HepG2 (cell line): ENCODE measurements around the gene MAP2K2. TPM values are rescaled to one million over a fixed set of nuclear protein-coding genes. Genes with fewer than 3 reads are reported as not detected.

Experiments
- AHR ChIP-seq: IDR thresholded peaks from 2 replicates; pipeline ENCODE4 v1.6.1; 2018; ENCODE audit warnings: missing genetic modification reagents, missing compliant biosample characterization
- ASH2L ChIP-seq: fragments of 300-600, 200-600 bp; sonication (generic); IDR thresholded peaks from 2 replicates; pipeline ENCODE4 v1.7.0; 2017; ENCODE audit warnings: low read depth, mild to moderate bottlenecking, moderate library complexity, mixed read lengths, low read length; ENCODE audit not compliant: insufficient read length
- BCL6 ChIP-seq: IDR thresholded peaks from 2 replicates; pipeline ENCODE4 v1.6.1; 2016; ENCODE audit warnings: missing genetic modification reagents, missing compliant biosample characterization
- CBX1 ChIP-seq: IDR thresholded peaks from one replicate; pipeline ENCODE4 v1.6.1; 2016; ENCODE audit warnings: antibody characterized with exemption, low read depth
- GTF3A ChIP-seq: sonication (generic); formaldehyde crosslinking; conservative IDR thresholded peaks from 2 replicates; pipeline ENCODE4 v1.4.0; 2020; ENCODE audit warnings: mild to moderate bottlenecking, missing genetic modification reagents
- HNRNPK ChIP-seq: fragments of 200-400 bp; formaldehyde crosslinking; IDR thresholded peaks from 2 replicates; pipeline ENCODE4 v1.6.1; 2018; ENCODE audit warnings: low read length, low read depth, moderate library complexity, mild to moderate bottlenecking; ENCODE audit not compliant: poor library complexity, severe bottlenecking
- HNRNPUL1 ChIP-seq: fragments of 200-400 bp; formaldehyde crosslinking; IDR thresholded peaks from 2 replicates; pipeline ENCODE4 v1.6.1; 2017; ENCODE audit warnings: low read depth, mild to moderate bottlenecking, low read length, moderate library complexity
- HOXA9 ChIP-seq: sonication (generic); formaldehyde crosslinking; IDR thresholded peaks from 2 replicates; pipeline ENCODE4 v1.8.1; 2022; ENCODE audit warnings: missing genetic modification reagents, mild to moderate bottlenecking, moderate library complexity, borderline replicate concordance
- MBD4 ChIP-seq: IDR thresholded peaks from 2 replicates; pipeline ENCODE4 v1.6.1; 2012; ENCODE audit warnings: low read length, inconsistent platforms, borderline replicate concordance
- MED1 ChIP-seq: sonication (generic); formaldehyde crosslinking; IDR thresholded peaks from 2 replicates; pipeline ENCODE4 v1.4.0; 2020; ENCODE audit warnings: missing genetic modification reagents
- MEF2D ChIP-seq: sonication (generic); formaldehyde crosslinking; IDR thresholded peaks from 2 replicates; pipeline ENCODE4 v1.5.1; 2020; ENCODE audit warnings: mild to moderate bottlenecking, missing genetic modification reagents
- NFYC ChIP-seq: IDR thresholded peaks from 2 replicates; pipeline ENCODE4 v1.6.1; 2016; ENCODE audit warnings: missing genetic modification reagents, missing compliant biosample characterization
- RBAK ChIP-seq: sonication (generic); formaldehyde crosslinking; IDR thresholded peaks from 2 replicates; pipeline ENCODE4 v1.5.1; 2020; ENCODE audit warnings: mild to moderate bottlenecking, missing genetic modification reagents
- SNRNP70 ChIP-seq: fragments of 200-400 bp; formaldehyde crosslinking; IDR thresholded peaks from 2 replicates; pipeline ENCODE4 v1.6.1; 2017; ENCODE audit warnings: mild to moderate bottlenecking, low read depth, low read length, moderate library complexity
- SSRP1 ChIP-seq: IDR thresholded peaks from 2 replicates; pipeline ENCODE4 v1.6.1; 2016; ENCODE audit warnings: control low read depth
- USF2 ChIP-seq, 2 experiments: sonication (generic) in 1 of 2; formaldehyde crosslinking in 1 of 2; IDR thresholded peaks; 2 replicates each; pipeline versions ENCODE4 v1.5.1 to v1.6.1; 2011 to 2020; ENCODE audit warnings: borderline replicate concordance in 1 of 2, low read depth in 1 of 2, low read length in 1 of 2, mild to moderate bottlenecking in 1 of 2, missing genetic modification reagents in 1 of 2, moderate library complexity in 1 of 2
- ZBTB8A ChIP-seq: sonication (generic); formaldehyde crosslinking; IDR thresholded peaks from 2 replicates; pipeline ENCODE4 v1.4.0; 2020; ENCODE audit warnings: mild to moderate bottlenecking, low read depth, missing genetic modification reagents, borderline replicate concordance
- ZNF121 ChIP-seq: sonication (generic); formaldehyde crosslinking; IDR thresholded peaks from 2 replicates; pipeline ENCODE4 v1.5.0; 2020; ENCODE audit warnings: mild to moderate bottlenecking, missing genetic modification reagents
- ZNF260 ChIP-seq: sonication (generic); formaldehyde crosslinking; IDR thresholded peaks from 2 replicates; pipeline ENCODE4 v1.4.0; 2020; ENCODE audit warnings: missing genetic modification reagents, low read depth, mild to moderate bottlenecking, borderline replicate concordance
- ZNF619 ChIP-seq: sonication (generic); formaldehyde crosslinking; IDR thresholded peaks from 2 replicates; pipeline ENCODE4 v1.4.0; 2020; ENCODE audit warnings: mild to moderate bottlenecking, missing genetic modification reagents
- ZNF83 ChIP-seq: sonication (generic); formaldehyde crosslinking; IDR thresholded peaks from 2 replicates; pipeline ENCODE4 v1.4.0; 2020; ENCODE audit warnings: missing genetic modification reagents, mild to moderate bottlenecking, borderline replicate concordance
- ZNF878 ChIP-seq: sonication (generic); formaldehyde crosslinking; IDR thresholded peaks from 2 replicates; pipeline ENCODE4 v1.8.1; 2023; ENCODE audit warnings: mild to moderate bottlenecking, missing genetic modification reagents, moderate library complexity
- ZSCAN30 ChIP-seq: sonication (generic); formaldehyde crosslinking; IDR thresholded peaks from 2 replicates; pipeline ENCODE4 v1.5.0; 2020; ENCODE audit warnings: mild to moderate bottlenecking, missing genetic modification reagents
- polyA plus RNA-seq, 8 experiments: library from polyadenylated mRNA; depleted of rRNA in 3 of 8; stranded (reverse) in 7 of 8; unstranded in 1 of 8; fragments of >200 nt; fragmentation: Illumina TruSeq in 4 of 8; extraction: Trizol in 4 of 8; gene quantifications; 2 replicates each; pipeline versions ENCODE4 v1.2.1 to v1.2.3, GENCODE V29; 2011 to 2016; ENCODE audit warnings: low read depth in 4 of 8, missing spikeins in 1 of 8, mixed read lengths in 1 of 8; ENCODE audit not compliant: insufficient read depth in 1 of 8
- total RNA-seq, 5 experiments: library from RNA; depleted of rRNA; stranded (reverse); fragments of >200 nt; fragmentation: Illumina TruSeq; extraction: Trizol; gene quantifications; 2 replicates each; pipeline ENCODE4 v1.2.3, GENCODE V29; 2016; ENCODE audit warnings: low read depth in 1 of 5
- TF ChIP-seq, protein P1 (sequence below): sonication (generic); formaldehyde crosslinking; IDR thresholded peaks from 2 replicates; pipeline ENCODE4 v1.8.1; 2023; ENCODE audit warnings: missing genetic modification reagents, mild to moderate bottlenecking, borderline replicate concordance
- TF ChIP-seq, protein P2 (sequence below): sonication (generic); formaldehyde crosslinking; IDR thresholded peaks from 2 replicates; pipeline ENCODE4 v1.4.0; 2020; ENCODE audit warnings: missing genetic modification reagents

Gene MAP2K2
- total and polyA plus RNA-seq, 2 of the 13 experiments (the other 11 are each of a cell fraction or from before 2014, with no cell fraction given): 70.3 to 80.9 TPM

GRCh38 chr19:4052114-4052992 is 71.6 kb downstream of the MAP2K2 start (continued):
- TF ChIP-seq MBD4: no peak
- TF ChIP-seq, protein P1, sequence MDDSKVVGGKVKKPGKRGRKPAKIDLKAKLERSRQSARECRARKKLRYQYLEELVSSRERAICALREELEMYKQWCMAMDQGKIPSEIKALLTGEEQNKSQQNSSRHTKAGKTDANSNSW (CRISPR knock-in tag): no peak
- TF ChIP-seq ZNF83 (CRISPR knock-in tag): no peak
- TF ChIP-seq SSRP1 (CRISPR knock-in tag): peak; percentile 81; the same call in 1 of the 2 replicates
- TF ChIP-seq ASH2L: peak; percentile 36
- TF ChIP-seq MEF2D: peak; percentile 89
- peak; percentile 78 for TF ChIP-seq BCL6 (CRISPR knock-in tag)
- TF ChIP-seq HNRNPK: no peak
- no peak for TF ChIP-seq SNRNP70
- no peak for TF ChIP-seq ZNF878 (CRISPR knock-in tag)
- no peak for TF ChIP-seq ZBTB8A (CRISPR knock-in tag)
- TF ChIP-seq RBAK: 0 out of 2 replicates have a peak, but pooled peaks have one; percentile 39
- no peak for TF ChIP-seq ZNF260
- TF ChIP-seq USF2 (IDR thresholded peaks at IDR 0.05; ENCODE audit: low read depth, low read length): no peak
- no peak for TF ChIP-seq USF2 (CRISPR knock-in tag; IDR thresholded peaks at IDR 0.05; ENCODE audit: borderline replicate concordance)
- TF ChIP-seq GTF3A: no peak
- TF ChIP-seq AHR (CRISPR knock-in tag): no peak
- no peak for TF ChIP-seq ZSCAN30 (CRISPR knock-in tag)
- no peak for TF ChIP-seq HNRNPUL1
- TF ChIP-seq MED1 (CRISPR knock-in tag): peak; percentile 94
- TF ChIP-seq CBX1: peak; percentile 93
- no peak; the same call in 1 of the 2 replicates for TF ChIP-seq NFYC (CRISPR knock-in tag)
- TF ChIP-seq ZNF121 (CRISPR knock-in tag): peak; percentile 62; the same call in 1 of the 2 replicates
- TF ChIP-seq HOXA9 (CRISPR knock-in tag): no peak
- TF ChIP-seq, protein P2, sequence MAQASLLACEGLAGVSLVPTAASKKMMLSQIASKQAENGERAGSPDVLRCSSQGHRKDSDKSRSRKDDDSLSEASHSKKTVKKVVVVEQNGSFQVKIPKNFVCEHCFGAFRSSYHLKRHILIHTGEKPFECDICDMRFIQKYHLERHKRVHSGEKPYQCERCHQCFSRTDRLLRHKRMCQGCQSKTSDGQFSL (CRISPR knock-in tag): peak; percentile 61; the same call in 1 of the 2 replicates
- peak; percentile 64; the same call in 1 of the 2 replicates for TF ChIP-seq ZNF619 (CRISPR knock-in tag)
